HT-29 (cell line): ENCODE results near the gene PODXL. TPM values are rescaled to one million over a fixed set of nuclear protein-coding genes. Genes with fewer than 3 reads are reported as not detected.
"Not testable (repeated sequence)": the region's sequence is repeated elsewhere in the genome, so short reads cannot be mapped to it uniquely, and the experiment has no call there.

Experiments used
- DNase-seq: peaks from one replicate; pipeline ENCODE4 v3.0.0-alpha.2; 2015; ENCODE audit warnings: low spot score
- total RNA-seq: library from RNA; depleted of rRNA; stranded (reverse); fragments of >200 nt; shearing (Covaris generic); gene quantifications from 2 replicates; pipeline ENCODE4 v1.2.3, GENCODE V29; 2014

The PODXL gene
- total RNA-seq, 1 experiment from 2014 or later, result 67.9 TPM

- peak; percentile 98 for DNase-seq
Observed at GRCh38 chr7:131538071-131538812, 18.2 kb downstream of the PODXL start.

GRCh38 chr7:131537571-131537978, 18.9 kb downstream of the PODXL start:
- no peak for DNase-seq

- DNase-seq, result no peak
Observed at GRCh38 chr7:131536361-131536849, 20.0 kb downstream of the PODXL start.

GRCh38 chr7:131533566-131534561, 22.6 kb downstream of the PODXL start:
- DNase-seq, result no peak

- no peak for DNase-seq
Observed at GRCh38 chr7:131533151-131533559, 23.3 kb downstream of the PODXL start.

GRCh38 chr7:131532570-131533091, 23.8 kb downstream of the PODXL start:
- no peak for DNase-seq

GRCh38 chr7:131530137-131530536, 26.3 kb downstream of the PODXL start:
- DNase-seq, result no peak

GRCh38 chr7:131529617-131530016, 26.8 kb downstream of the PODXL start:
- DNase-seq, result no peak

GRCh38 chr7:131529179-131529578, 27.2 kb downstream of the PODXL start:
- no peak for DNase-seq

GRCh38 chr7:131527456-131527855, 29.0 kb downstream of the PODXL start:
- DNase-seq, result no peak

GRCh38 chr7:131525820-131526219, 30.6 kb downstream of the PODXL start:
- DNase-seq, result peak; percentile 38

GRCh38 chr7:131524703-131525102, 31.7 kb downstream of the PODXL start:
- no peak for DNase-seq

GRCh38 chr7:131524115-131524514, 32.3 kb downstream of the PODXL start:
- DNase-seq, result no peak

- peak; percentile 20 for DNase-seq
Observed at GRCh38 chr7:131522325-131522930, 34.0 kb downstream of the PODXL start.

GRCh38 chr7:131521651-131522163, 34.7 kb downstream of the PODXL start:
- DNase-seq, result peak; percentile 85

- DNase-seq, result no peak
Observed at GRCh38 chr7:131518626-131519025, 37.8 kb downstream of the PODXL start.

- DNase-seq, result no peak
Observed at GRCh38 chr7:131517218-131517923, 39.1 kb downstream of the PODXL start.

- not testable (repeated sequence) for DNase-seq
Observed at GRCh38 chr7:131515471-131515870, 41.0 kb downstream of the PODXL start.

GRCh38 chr7:131513245-131514061, 43.0 kb downstream of the PODXL start:
- DNase-seq, result peak; percentile 92
